Measurements from ENCODE around the gene KRT12. TPM values are rescaled to one million over a fixed set of nuclear protein-coding genes. Genes with fewer than 3 reads are reported as not detected.

KRT12 gene
- total and polyA plus RNA-seq, 2 of the 4 experiments (the other 2 are of a cell fraction) = not detected

- peak overlapping the region; percentile 30 to 90 for H4K8ac ChIP-seq (ENCODE audit: low read depth in 2 of 2, low read length in 2 of 2)
- peaks cover 15% of the 10 kb centered on the region for H3K4me1 ChIP-seq (ENCODE audit: control insufficient read depth, insufficient read depth, low read length)
- no peak overlapping the region for H2AFZ ChIP-seq (replicated peaks; ENCODE audit: low read length, poor library complexity)
- peak overlapping the region; percentile 45 for H3K27ac ChIP-seq (ENCODE audit: insufficient read depth, low read length)
- no peaks in the 10 kb centered on the region for H3K79me1 ChIP-seq (ENCODE audit: low read depth in 1 of 2, low read length in 2 of 2)
- H3K27me3 ChIP-seq (ENCODE audit: control insufficient read depth, insufficient read depth, low read length) = no peaks in the 10 kb centered on the region
- dilution Hi-C loops (cut with HindIII; ENCODE audit: low sequenced_read_pairs, unreplicated experiment) (no loop called here), in situ Hi-C loops (cut with MboI; ENCODE audit: low sequenced_read_pairs) (loop anchor here (5.0 to 10.0 kb wide), 2 partner anchors 45 to 97 kb away; no protein-coding TSS in a partner anchor), intact Hi-C loops (cut with micrococcal nuclease) (no loop called here)
- H3K14ac ChIP-seq (replicated peaks; ENCODE audit: low read depth, low read length) = no peak overlapping the region
- ChIA-PET POLR2A (ENCODE audit: unreplicated experiment) (interaction anchor here (0.6 kb wide), 1 partner anchor 56 kb away, joined by 3 read pairs; no protein-coding TSS in a partner anchor), CTCF (interaction anchor here (1.4 to 1.6 kb wide), 2 partner anchors 17 to 45 kb away, joined by 3 to 6 read pairs; partner anchors contain the start of gene KRT20)
- no peak for TF ChIP-seq MAZ (IDR thresholded peaks at IDR 0.05; ENCODE audit: borderline replicate concordance, low read depth, low read length)
- TF ChIP-seq RCOR1 (IDR thresholded peaks at IDR 0.05; ENCODE audit: insufficient replicate concordance, low read length) = no peak
- peak; percentile 41; the same call in 1 of the 2 replicates for TF ChIP-seq FOS (IDR thresholded peaks at IDR 0.05; ENCODE audit: low read depth, low read length)
- no peak for TF ChIP-seq NFE2L2 (IDR thresholded peaks at IDR 0.05; ENCODE audit: low read depth, low read length)
- no peak for TF ChIP-seq ELK1 (IDR thresholded peaks at IDR 0.05; ENCODE audit: borderline replicate concordance, low read depth, low read length)
- no peak for TF ChIP-seq SMC3 (IDR thresholded peaks at IDR 0.05; ENCODE audit: low read depth, low read length)
- TF ChIP-seq, protein P1, sequence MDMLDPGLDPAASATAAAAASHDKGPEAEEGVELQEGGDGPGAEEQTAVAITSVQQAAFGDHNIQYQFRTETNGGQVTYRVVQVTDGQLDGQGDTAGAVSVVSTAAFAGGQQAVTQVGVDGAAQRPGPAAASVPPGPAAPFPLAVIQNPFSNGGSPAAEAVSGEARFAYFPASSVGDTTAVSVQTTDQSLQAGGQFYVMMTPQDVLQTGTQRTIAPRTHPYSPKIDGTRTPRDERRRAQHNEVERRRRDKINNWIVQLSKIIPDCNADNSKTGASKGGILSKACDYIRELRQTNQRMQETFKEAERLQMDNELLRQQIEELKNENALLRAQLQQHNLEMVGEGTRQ (IDR thresholded peaks at IDR 0.05; ENCODE audit: low read depth, low read length) = no peak
- TF ChIP-seq BHLHE40 (IDR thresholded peaks at IDR 0.05; ENCODE audit: low read depth, low read length) = no peak
- peak; percentile 48 for TF ChIP-seq CEBPB (IDR thresholded peaks at IDR 0.05; ENCODE audit: low read depth, low read length)
- TF ChIP-seq RAD21 (IDR thresholded peaks at IDR 0.05; ENCODE audit: low read length) = no peak
- TF ChIP-seq, protein P2, sequence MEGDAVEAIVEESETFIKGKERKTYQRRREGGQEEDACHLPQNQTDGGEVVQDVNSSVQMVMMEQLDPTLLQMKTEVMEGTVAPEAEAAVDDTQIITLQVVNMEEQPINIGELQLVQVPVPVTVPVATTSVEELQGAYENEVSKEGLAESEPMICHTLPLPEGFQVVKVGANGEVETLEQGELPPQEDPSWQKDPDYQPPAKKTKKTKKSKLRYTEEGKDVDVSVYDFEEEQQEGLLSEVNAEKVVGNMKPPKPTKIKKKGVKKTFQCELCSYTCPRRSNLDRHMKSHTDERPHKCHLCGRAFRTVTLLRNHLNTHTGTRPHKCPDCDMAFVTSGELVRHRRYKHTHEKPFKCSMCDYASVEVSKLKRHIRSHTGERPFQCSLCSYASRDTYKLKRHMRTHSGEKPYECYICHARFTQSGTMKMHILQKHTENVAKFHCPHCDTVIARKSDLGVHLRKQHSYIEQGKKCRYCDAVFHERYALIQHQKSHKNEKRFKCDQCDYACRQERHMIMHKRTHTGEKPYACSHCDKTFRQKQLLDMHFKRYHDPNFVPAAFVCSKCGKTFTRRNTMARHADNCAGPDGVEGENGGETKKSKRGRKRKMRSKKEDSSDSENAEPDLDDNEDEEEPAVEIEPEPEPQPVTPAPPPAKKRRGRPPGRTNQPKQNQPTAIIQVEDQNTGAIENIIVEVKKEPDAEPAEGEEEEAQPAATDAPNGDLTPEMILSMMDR (conservative IDR thresholded peaks at IDR 0.05; ENCODE audit: low read depth, low read length) = no peak
- peak overlapping the region; percentile 93 for H2BK5ac ChIP-seq (ENCODE audit: low read depth, low read length, poor library complexity, severe bottlenecking)
- H3K4me3 ChIP-seq (ENCODE audit: insufficient read depth, low read depth, low read length) = no peak overlapping the region
- H3K18ac ChIP-seq (ENCODE audit: low read depth, low read length) = peak overlapping the region; percentile 84; the same call in 1 of the 2 replicates
- WGBS, 2 experiments (ENCODE audit: extremely low coverage in 2 of 2, insufficient read length in 1 of 2) = no CpG with 5 or more reads among the region's 1 CpG
- no peak overlapping the region for H3K23ac ChIP-seq (ENCODE audit: low read depth, low read length)
- H3K9ac ChIP-seq (ENCODE audit: low read depth, low read length) = no peak overlapping the region
- H3K56ac ChIP-seq (ENCODE audit: extremely low read depth, insufficient read depth, low read length) = no peak overlapping the region
- no peak overlapping the region for H2AK9ac ChIP-seq (replicated peaks; ENCODE audit: low read depth, low read length, poor library complexity)
- peak overlapping the region; percentile 89 for H2BK120ac ChIP-seq (ENCODE audit: low read depth, low read length)
- peak overlapping the region; percentile 73 for H4K5ac ChIP-seq (ENCODE audit: low read depth, low read length)
- ATAC-seq (ENCODE audit: low read depth) (peak; percentile 65), DNase-seq (peak; percentile 71)
- peak overlapping the region; percentile 71; the same call in 1 of the 2 replicates for H4K91ac ChIP-seq (ENCODE audit: insufficient read depth, low read depth, low read length)
- BruUV-seq (replicated peaks) = no TSS peak
- H3K4me2 ChIP-seq (ENCODE audit: low read depth, low read length) = peak overlapping the region; percentile 73
- H3K9me3 ChIP-seq (ENCODE audit: control insufficient read depth, insufficient read depth, low read length) = no peaks in the 10 kb centered on the region
- peaks cover 16% of the 10 kb centered on the region; the same call in 1 of the 2 replicates for H3K9me1 ChIP-seq (ENCODE audit: insufficient read depth, low read length)
- H2AK5ac ChIP-seq (ENCODE audit: low read depth, low read length) = no peak overlapping the region
- no peaks in the 10 kb centered on the region for H4K20me1 ChIP-seq (ENCODE audit: insufficient read depth, low read length)
- H2BK20ac ChIP-seq (ENCODE audit: low read depth, low read length) = peak overlapping the region; percentile 65; the same call in 1 of the 2 replicates
- H3K36me3 ChIP-seq (ENCODE audit: control insufficient read depth, insufficient read depth, low read length) = no peaks in the 10 kb centered on the region
- peak overlapping the region; percentile 91; the same call in 1 of the 2 replicates for H3K4ac ChIP-seq (ENCODE audit: low read depth, low read length)
- peak overlapping the region; percentile 89; the same call in 2 of the 3 replicates for H2BK15ac ChIP-seq (ENCODE audit: low read depth, low read length)
These were observed 35.0 kb upstream of the KRT12 start for GRCh38 chr17:40901981-40902474.

All from IMR-90 (cell line).